ENCODE results near the gene CTDSPL.

The CTDSPL gene

GRCh38 chr3:37949866-37950265, 88.2 kb downstream of the CTDSPL start:
- Histone ChIP-seq H3K27me3 (ENCODE audit: insufficient read depth, low read length) (no peaks in the 10 kb centered on the region), H3K4me3 (ENCODE audit: low read length) (no peak overlapping the region), H2AFZ (ENCODE audit: low read depth, low read length) (no peak overlapping the region), H3K9me3 (ENCODE audit: low read length) (peaks cover 5% of the 10 kb centered on the region), H3K4me1 (ENCODE audit: insufficient read depth, low read length) (peaks cover 8% of the 10 kb centered on the region), H3K36me3 (ENCODE audit: insufficient read depth, low read length) (peaks cover 17% of the 10 kb centered on the region)

- H3K4me1 ChIP-seq (ENCODE audit: insufficient read depth, low read length): peaks cover 7% of the 10 kb centered on the region
- H3K9me3 ChIP-seq (ENCODE audit: low read length): peaks cover 5% of the 10 kb centered on the region
- no peak overlapping the region for H2AFZ ChIP-seq (ENCODE audit: low read depth, low read length)
- no peaks in the 10 kb centered on the region for H3K27me3 ChIP-seq (ENCODE audit: insufficient read depth, low read length)
- H3K4me3 ChIP-seq (ENCODE audit: low read length): no peak overlapping the region
- peaks cover 20% of the 10 kb centered on the region for H3K36me3 ChIP-seq (ENCODE audit: insufficient read depth, low read length)
Observed at GRCh38 chr3:37952564-37952963, 90.9 kb downstream of the CTDSPL start.

- Histone ChIP-seq H3K27me3 (ENCODE audit: insufficient read depth, low read length) (no peaks in the 10 kb centered on the region), H3K36me3 (ENCODE audit: insufficient read depth, low read length) (peaks cover 20% of the 10 kb centered on the region), H3K4me3 (ENCODE audit: low read length) (no peak overlapping the region), H3K9me3 (ENCODE audit: low read length) (peaks cover 5% of the 10 kb centered on the region), H3K4me1 (ENCODE audit: insufficient read depth, low read length) (peaks cover 7% of the 10 kb centered on the region), H2AFZ (ENCODE audit: low read depth, low read length) (no peak overlapping the region)
Observed at GRCh38 chr3:37953226-37953625, 91.5 kb downstream of the CTDSPL start.

GRCh38 chr3:37953707-37954394, 92.2 kb downstream of the CTDSPL start:
- Histone ChIP-seq H2AFZ (ENCODE audit: low read depth, low read length) (no peak overlapping the region), H3K4me3 (ENCODE audit: low read length) (no peak overlapping the region), H3K36me3 (ENCODE audit: insufficient read depth, low read length) (peaks cover 23% of the 10 kb centered on the region), H3K4me1 (ENCODE audit: insufficient read depth, low read length) (peaks cover 7% of the 10 kb centered on the region), H3K9me3 (ENCODE audit: low read length) (peaks cover 5% of the 10 kb centered on the region), H3K27me3 (ENCODE audit: insufficient read depth, low read length) (no peaks in the 10 kb centered on the region)

DNA sequence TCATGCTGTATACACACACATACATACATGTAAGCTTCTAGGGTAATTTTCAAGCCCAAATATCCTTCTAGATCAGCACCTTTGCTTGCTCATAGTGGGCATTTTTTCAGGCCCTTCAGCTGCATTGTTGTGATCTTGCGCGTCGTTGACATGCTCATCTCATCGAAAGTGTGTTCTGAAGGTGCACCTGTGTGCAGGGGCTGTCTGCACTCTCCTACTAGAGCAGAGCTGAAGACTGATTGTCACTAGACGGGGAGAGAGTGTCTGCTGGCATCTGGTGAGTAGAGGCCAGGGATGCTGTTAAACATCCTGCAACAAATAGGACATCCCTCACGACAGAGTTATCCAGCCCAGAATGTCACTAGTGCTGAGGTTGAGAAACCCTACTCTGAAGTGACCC, 93.2 kb downstream of the CTDSPL start:
- Histone ChIP-seq H3K4me3 (ENCODE audit: low read length) (no peak overlapping the region), H2AFZ (ENCODE audit: low read depth, low read length) (no peak overlapping the region), H3K4me1 (ENCODE audit: insufficient read depth, low read length) (peaks cover 7% of the 10 kb centered on the region), H3K27me3 (ENCODE audit: insufficient read depth, low read length) (no peaks in the 10 kb centered on the region), H3K9me3 (ENCODE audit: low read length) (peaks cover 4% of the 10 kb centered on the region), H3K36me3 (ENCODE audit: insufficient read depth, low read length) (peaks cover 16% of the 10 kb centered on the region)

DNA sequence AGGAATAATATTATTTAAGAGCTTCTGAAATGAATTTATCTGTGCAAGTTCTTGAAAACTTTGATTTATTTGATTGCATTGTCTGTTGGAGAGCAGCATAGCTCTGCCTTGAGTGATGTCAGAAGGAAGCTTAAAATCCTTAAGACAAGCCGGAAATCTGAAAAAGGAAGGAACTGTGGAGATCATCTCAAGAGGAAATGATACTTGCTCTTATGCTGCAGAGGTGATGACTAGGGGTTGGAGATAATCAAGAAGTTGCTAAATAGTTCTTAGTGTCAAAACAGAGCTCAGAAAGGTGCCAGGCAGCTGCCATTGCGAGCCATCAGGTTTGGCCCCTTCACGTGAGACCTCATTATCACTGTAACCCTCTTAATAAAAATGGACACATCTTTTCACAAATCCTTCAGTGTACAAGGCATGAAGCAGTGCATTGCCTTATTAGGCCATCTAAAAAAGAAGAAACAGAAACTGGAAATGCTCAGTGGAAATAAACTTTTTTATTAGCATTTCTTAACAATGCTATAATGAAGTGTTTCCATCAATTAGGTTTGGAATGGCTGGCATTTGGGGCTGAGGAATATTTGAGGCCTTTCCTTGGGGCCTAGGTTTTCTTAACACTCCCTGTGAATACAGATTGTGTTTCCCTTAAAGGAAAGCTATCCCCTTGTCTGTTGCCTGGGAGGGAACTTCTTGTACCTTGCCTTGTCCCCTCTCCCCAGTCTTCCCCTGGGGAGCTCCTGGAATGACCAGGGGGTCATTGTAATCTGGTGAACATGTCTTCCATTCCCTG, 94.4 kb downstream of the CTDSPL start:
- H3K27me3 ChIP-seq (ENCODE audit: insufficient read depth, low read length): no peaks in the 10 kb centered on the region
- H3K4me3 ChIP-seq (ENCODE audit: low read length): no peak overlapping the region
- H3K36me3 ChIP-seq (ENCODE audit: insufficient read depth, low read length): peaks cover 12% of the 10 kb centered on the region
- H3K4me1 ChIP-seq (ENCODE audit: insufficient read depth, low read length): peaks cover 7% of the 10 kb centered on the region
- no peak overlapping the region for H2AFZ ChIP-seq (ENCODE audit: low read depth, low read length)
- H3K9me3 ChIP-seq (ENCODE audit: low read length): peaks cover 4% of the 10 kb centered on the region

GRCh38 chr3:37956723-37957538, 95.3 kb downstream of the CTDSPL start:
- H3K9me3 ChIP-seq (ENCODE audit: low read length): peaks cover 4% of the 10 kb centered on the region
- no peak overlapping the region for H2AFZ ChIP-seq (ENCODE audit: low read depth, low read length)
- no peaks in the 10 kb centered on the region for H3K27me3 ChIP-seq (ENCODE audit: insufficient read depth, low read length)
- peaks cover 12% of the 10 kb centered on the region for H3K36me3 ChIP-seq (ENCODE audit: insufficient read depth, low read length)
- H3K4me1 ChIP-seq (ENCODE audit: insufficient read depth, low read length): peaks cover 7% of the 10 kb centered on the region
- H3K4me3 ChIP-seq (ENCODE audit: low read length): no peak overlapping the region

- Histone ChIP-seq H3K4me3 (ENCODE audit: low read length) (no peak overlapping the region), H3K36me3 (ENCODE audit: insufficient read depth, low read length) (peaks cover 12% of the 10 kb centered on the region), H3K27me3 (ENCODE audit: insufficient read depth, low read length) (no peaks in the 10 kb centered on the region), H3K9me3 (ENCODE audit: low read length) (no peaks in the 10 kb centered on the region), H3K4me1 (ENCODE audit: insufficient read depth, low read length) (peaks cover 7% of the 10 kb centered on the region), H2AFZ (ENCODE audit: low read depth, low read length) (no peak overlapping the region)
Observed at GRCh38 chr3:37957539-37957936, 95.9 kb downstream of the CTDSPL start.

DNA sequence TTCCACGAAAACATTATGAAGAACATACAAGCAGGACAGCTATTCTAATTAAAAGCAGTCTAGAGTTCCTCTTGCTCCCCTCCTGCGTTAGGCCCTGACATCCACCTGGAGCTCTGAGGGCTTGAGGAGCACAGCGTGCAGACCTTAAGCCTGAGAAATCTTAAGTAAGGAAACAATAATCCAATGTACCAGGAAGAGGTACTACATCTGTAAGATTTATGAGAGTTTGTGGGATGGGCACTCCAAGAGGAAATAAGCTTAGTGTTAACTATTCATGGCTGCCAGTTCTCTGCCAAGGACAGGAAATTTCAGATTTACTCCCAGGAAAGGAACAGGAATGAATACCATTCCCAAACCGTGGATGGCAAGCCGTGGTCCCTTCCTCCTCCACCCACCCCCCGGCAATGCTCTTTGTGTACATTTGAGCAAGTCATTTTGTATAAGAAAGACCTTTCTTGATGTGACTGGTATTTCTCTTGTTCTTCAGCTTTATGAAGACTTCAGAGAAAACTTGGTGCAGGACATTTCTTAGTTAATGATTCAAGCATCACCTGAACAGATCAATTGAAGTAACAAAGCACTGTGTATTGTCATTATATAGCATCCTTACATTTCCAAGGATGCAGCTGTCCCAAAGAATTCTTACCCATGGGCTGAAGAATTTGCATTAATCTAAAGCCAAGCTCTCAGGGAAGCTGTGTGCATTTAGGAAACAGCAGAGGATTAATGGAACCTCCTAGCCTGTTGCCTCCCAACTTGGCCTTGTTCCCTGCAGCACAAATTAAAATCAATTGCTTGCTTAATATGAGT, 100.1 kb downstream of the CTDSPL start:
- Histone ChIP-seq H3K36me3 (ENCODE audit: insufficient read depth, low read length) (peaks cover 12% of the 10 kb centered on the region), H3K9me3 (ENCODE audit: low read length) (no peaks in the 10 kb centered on the region), H3K4me3 (ENCODE audit: low read length) (no peak overlapping the region), H2AFZ (ENCODE audit: low read depth, low read length) (no peak overlapping the region), H3K27me3 (ENCODE audit: insufficient read depth, low read length) (no peaks in the 10 kb centered on the region), H3K4me1 (ENCODE audit: insufficient read depth, low read length) (no peaks in the 10 kb centered on the region)

GRCh38 chr3:37963016-37963415, 101.3 kb downstream of the CTDSPL start:
- Histone ChIP-seq H3K36me3 (ENCODE audit: insufficient read depth, low read length) (peaks cover 13% of the 10 kb centered on the region), H3K4me1 (ENCODE audit: insufficient read depth, low read length) (no peaks in the 10 kb centered on the region), H3K4me3 (ENCODE audit: low read length) (no peak overlapping the region), H2AFZ (ENCODE audit: low read depth, low read length) (no peak overlapping the region), H3K9me3 (ENCODE audit: low read length) (no peaks in the 10 kb centered on the region), H3K27me3 (ENCODE audit: insufficient read depth, low read length) (no peaks in the 10 kb centered on the region)

GRCh38 chr3:37963635-37964034, 102.0 kb downstream of the CTDSPL start:
- H3K4me1 ChIP-seq (ENCODE audit: insufficient read depth, low read length): no peaks in the 10 kb centered on the region
- peaks cover 14% of the 10 kb centered on the region for H3K36me3 ChIP-seq (ENCODE audit: insufficient read depth, low read length)
- H2AFZ ChIP-seq (ENCODE audit: low read depth, low read length): no peak overlapping the region
- no peaks in the 10 kb centered on the region for H3K9me3 ChIP-seq (ENCODE audit: low read length)
- no peak overlapping the region for H3K4me3 ChIP-seq (ENCODE audit: low read length)
- no peaks in the 10 kb centered on the region for H3K27me3 ChIP-seq (ENCODE audit: insufficient read depth, low read length)

- H3K36me3 ChIP-seq (ENCODE audit: insufficient read depth, low read length): peaks cover 14% of the 10 kb centered on the region
- no peak overlapping the region for H2AFZ ChIP-seq (ENCODE audit: low read depth, low read length)
- no peaks in the 10 kb centered on the region for H3K9me3 ChIP-seq (ENCODE audit: low read length)
- H3K27me3 ChIP-seq (ENCODE audit: insufficient read depth, low read length): no peaks in the 10 kb centered on the region
- no peaks in the 10 kb centered on the region for H3K4me1 ChIP-seq (ENCODE audit: insufficient read depth, low read length)
- no peak overlapping the region for H3K4me3 ChIP-seq (ENCODE audit: low read length)
Observed at GRCh38 chr3:37964146-37964545, 102.5 kb downstream of the CTDSPL start.

Data from neuron (in vitro differentiated cells).